Measurements from ENCODE around the gene GALNS. TPM values are rescaled to one million over a fixed set of nuclear protein-coding genes. Genes with fewer than 3 reads are reported as not detected.

GALNS gene
- total and polyA plus RNA-seq, 2 of the 4 experiments (the other 2 are of a cell fraction), result 7.2 to 32.5 TPM

- H3K23ac ChIP-seq (ENCODE audit: low read depth, low read length), result no peak overlapping the region
- H4K8ac ChIP-seq (ENCODE audit: low read depth in 2 of 2, low read length in 2 of 2), result no peak overlapping the region
- in situ Hi-C loops (cut with MboI; ENCODE audit: low sequenced_read_pairs), result no loop called here
- H2AFZ ChIP-seq (replicated peaks; ENCODE audit: low read length, poor library complexity), result no peak overlapping the region
- H2AK9ac ChIP-seq (replicated peaks; ENCODE audit: low read depth, low read length, poor library complexity), result no peak overlapping the region
- no peak overlapping the region for H2BK5ac ChIP-seq (ENCODE audit: low read depth, low read length, poor library complexity, severe bottlenecking)
- DNase-seq, result no peak
- ATAC-seq (ENCODE audit: low read depth), result no peak
- no peak overlapping the region for H3K9ac ChIP-seq (ENCODE audit: low read depth, low read length)
- H4K20me1 ChIP-seq (ENCODE audit: insufficient read depth, low read length), result no peaks in the 10 kb centered on the region
- no peak overlapping the region for H3K4me2 ChIP-seq (ENCODE audit: low read depth, low read length)
- POLR2A ChIA-PET (ENCODE audit: unreplicated experiment), result no interaction called here
- no peaks in the 10 kb centered on the region for H3K9me1 ChIP-seq (ENCODE audit: insufficient read depth, low read length)
- H2BK20ac ChIP-seq (ENCODE audit: low read depth, low read length), result no peak overlapping the region
- no peak overlapping the region for H3K14ac ChIP-seq (replicated peaks; ENCODE audit: low read depth, low read length)
- 66% methylated on average over 13 of the region's 33 CpGs; no CpG with 5 or more reads in 1 of the 2 experiments for WGBS, 2 experiments (ENCODE audit: extremely low coverage in 2 of 2, insufficient read length in 1 of 2)
- H2BK120ac ChIP-seq (ENCODE audit: low read depth, low read length), result no peak overlapping the region
- H3K79me1 ChIP-seq (ENCODE audit: low read depth in 1 of 2, low read length in 2 of 2), result no peaks in the 10 kb centered on the region
- no peak overlapping the region for H2AK5ac ChIP-seq (ENCODE audit: low read depth, low read length)
- H4K5ac ChIP-seq (ENCODE audit: low read depth, low read length), result no peak overlapping the region
- BruUV-seq (replicated peaks), result no TSS peak
- peaks cover 60% of the 10 kb centered on the region for H3K27me3 ChIP-seq (ENCODE audit: control insufficient read depth, insufficient read depth, low read length)
- CTCF ChIA-PET, result no interaction called here
- dilution Hi-C loops (cut with HindIII; ENCODE audit: low sequenced_read_pairs, unreplicated experiment), result no loop called here
- no peak overlapping the region for H3K4me3 ChIP-seq (ENCODE audit: insufficient read depth, low read depth, low read length)
- TF ChIP-seq RAD21 (IDR thresholded peaks at IDR 0.05; ENCODE audit: low read length) (no peak), RFX5 (IDR thresholded peaks at IDR 0.05; ENCODE audit: low read depth, low read length) (no peak), RCOR1 (IDR thresholded peaks at IDR 0.05; ENCODE audit: insufficient replicate concordance, low read length) (no peak), SMC3 (IDR thresholded peaks at IDR 0.05; ENCODE audit: low read depth, low read length) (no peak), BHLHE40 (IDR thresholded peaks at IDR 0.05; ENCODE audit: low read depth, low read length) (no peak), CTCF (conservative IDR thresholded peaks at IDR 0.05; ENCODE audit: low read depth, low read length) (no peak), MXI1 (IDR thresholded peaks at IDR 0.05; ENCODE audit: borderline replicate concordance, low read depth, low read length) (no peak), MAFK (IDR thresholded peaks at IDR 0.05; ENCODE audit: low read depth, low read length) (no peak), ELK1 (IDR thresholded peaks at IDR 0.05; ENCODE audit: borderline replicate concordance, low read depth, low read length) (no peak), MAZ (IDR thresholded peaks at IDR 0.05; ENCODE audit: borderline replicate concordance, low read depth, low read length) (no peak), POLR2A (IDR thresholded peaks at IDR 0.05; ENCODE audit: low read depth, low read length) (no peak), CHD1 (IDR thresholded peaks at IDR 0.05; ENCODE audit: low read depth, low read length) (no peak), CEBPB (IDR thresholded peaks at IDR 0.05; ENCODE audit: low read depth, low read length) (no peak), NFE2L2 (IDR thresholded peaks at IDR 0.05; ENCODE audit: low read depth, low read length) (no peak), FOS (IDR thresholded peaks at IDR 0.05; ENCODE audit: low read depth, low read length) (no peak)
- TF ChIP-seq, protein P1, sequence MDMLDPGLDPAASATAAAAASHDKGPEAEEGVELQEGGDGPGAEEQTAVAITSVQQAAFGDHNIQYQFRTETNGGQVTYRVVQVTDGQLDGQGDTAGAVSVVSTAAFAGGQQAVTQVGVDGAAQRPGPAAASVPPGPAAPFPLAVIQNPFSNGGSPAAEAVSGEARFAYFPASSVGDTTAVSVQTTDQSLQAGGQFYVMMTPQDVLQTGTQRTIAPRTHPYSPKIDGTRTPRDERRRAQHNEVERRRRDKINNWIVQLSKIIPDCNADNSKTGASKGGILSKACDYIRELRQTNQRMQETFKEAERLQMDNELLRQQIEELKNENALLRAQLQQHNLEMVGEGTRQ (IDR thresholded peaks at IDR 0.05; ENCODE audit: low read depth, low read length), result no peak
- no peak overlapping the region for H3K4ac ChIP-seq (ENCODE audit: low read depth, low read length)
- H3K56ac ChIP-seq (ENCODE audit: extremely low read depth, insufficient read depth, low read length), result no peak overlapping the region
- H3K18ac ChIP-seq (ENCODE audit: low read depth, low read length), result no peak overlapping the region
- no peaks in the 10 kb centered on the region for H3K36me3 ChIP-seq (ENCODE audit: control insufficient read depth, insufficient read depth, low read length)
- no peaks in the 10 kb centered on the region for H3K4me1 ChIP-seq (ENCODE audit: control insufficient read depth, insufficient read depth, low read length)
- no peak overlapping the region for H4K91ac ChIP-seq (ENCODE audit: insufficient read depth, low read depth, low read length)
- no peak overlapping the region for H2BK15ac ChIP-seq (ENCODE audit: low read depth, low read length)
- no peaks in the 10 kb centered on the region for H3K9me3 ChIP-seq (ENCODE audit: control insufficient read depth, insufficient read depth, low read length)
- intact Hi-C loops (cut with micrococcal nuclease), result no loop called here
- no peak overlapping the region for H3K27ac ChIP-seq (ENCODE audit: insufficient read depth, low read length)
These were observed 20.3 kb upstream of the GALNS start for GRCh38 chr16:88876942-88877526.

Measured in IMR-90 (cell line).